ENCODE measurements around the gene CLN6. TPM values are rescaled to one million over a fixed set of nuclear protein-coding genes. Genes with fewer than 3 reads are reported as not detected.

Gene CLN6
- total RNA-seq, 1 donor from 2014 or later = 24.4 TPM

GRCh38 chr15:68209272-68209671, 20.3 kb downstream of the CLN6 start:
- no peak overlapping the region for H2AFZ ChIP-seq (replicated peaks)
- Mint-ChIP-seq H3K27me3 (ENCODE audit: insufficient read depth, low read depth) (no peaks in the 10 kb centered on the region), H3K4me3 (no peak overlapping the region), H3K4me1 (peaks cover 18% of the 10 kb centered on the region), H3K36me3 (peaks cover 2% of the 10 kb centered on the region), H3K9me3 (no peaks in the 10 kb centered on the region), H3K27ac (no peak overlapping the region)
- H3K36me3 ChIP-seq = no peaks in the 10 kb centered on the region
- no peaks in the 10 kb centered on the region for H3K9me3 ChIP-seq (ENCODE audit: low read depth)
- no peak overlapping the region for H3K4me2 ChIP-seq
- H3K4me1 ChIP-seq = peaks cover 25% of the 10 kb centered on the region
- peaks cover 57% of the 10 kb centered on the region for H4K20me1 ChIP-seq (ENCODE audit: low read depth)
- no peak for TF ChIP-seq EZH2phosphoT487 (IDR thresholded peaks at IDR 0.05)
- no peak for TF ChIP-seq CTCF (IDR thresholded peaks at IDR 0.05)
- DNase-seq (ENCODE audit: low spot score) = no peak
- peaks cover 5% of the 10 kb centered on the region for H3K27me3 ChIP-seq
- H3K4me3 ChIP-seq = no peak overlapping the region
- H3K79me2 ChIP-seq (ENCODE audit: low read depth) = peaks cover 4% of the 10 kb centered on the region
- no peak overlapping the region for H3K27ac ChIP-seq
- peaks cover 8% of the 10 kb centered on the region for H3F3A ChIP-seq (ENCODE audit: low read depth)
- no peak overlapping the region for H3K9ac ChIP-seq

GRCh38 chr15:68208636-68209240, 20.8 kb downstream of the CLN6 start:
- Mint-ChIP-seq H3K27me3 (ENCODE audit: insufficient read depth, low read depth) (no peaks in the 10 kb centered on the region), H3K4me3 (no peak overlapping the region), H3K9me3 (no peaks in the 10 kb centered on the region), H3K36me3 (peaks cover 2% of the 10 kb centered on the region), H3K4me1 (peaks cover 18% of the 10 kb centered on the region), H3K27ac (no peak overlapping the region)
- Histone ChIP-seq H3K4me2 (no peak overlapping the region), H3K4me3 (no peak overlapping the region), H3K27me3 (peaks cover 10% of the 10 kb centered on the region), H3K4me1 (peaks cover 25% of the 10 kb centered on the region), H2AFZ (replicated peaks) (no peak overlapping the region), H3K9ac (no peak overlapping the region), H3K36me3 (no peaks in the 10 kb centered on the region), H3K9me3 (ENCODE audit: low read depth) (no peaks in the 10 kb centered on the region), H3K27ac (no peak overlapping the region), H4K20me1 (ENCODE audit: low read depth) (peaks cover 57% of the 10 kb centered on the region), H3K79me2 (ENCODE audit: low read depth) (no peaks in the 10 kb centered on the region), H3F3A (ENCODE audit: low read depth) (peaks cover 8% of the 10 kb centered on the region)
- TF ChIP-seq CTCF (IDR thresholded peaks at IDR 0.05) (no peak), EZH2phosphoT487 (IDR thresholded peaks at IDR 0.05) (no peak), EZH2 (IDR thresholded peaks at IDR 0.05) (no peak)
- DNase-seq (ENCODE audit: low spot score) = no peak

- TF ChIP-seq EZH2 (IDR thresholded peaks at IDR 0.05) (no peak), CTCF (IDR thresholded peaks at IDR 0.05) (no peak), EZH2phosphoT487 (IDR thresholded peaks at IDR 0.05) (no peak)
- peaks cover 16% of the 10 kb centered on the region for H3K27me3 ChIP-seq
Observed at GRCh38 chr15:68208136-68208535, 21.4 kb downstream of the CLN6 start.

More at GRCh38 chr15:68208136-68208535, 21.4 kb downstream of the CLN6 start:
- Mint-ChIP-seq H3K27ac (no peak overlapping the region), H3K9me3 (no peaks in the 10 kb centered on the region), H3K27me3 (ENCODE audit: insufficient read depth, low read depth) (peaks cover 2% of the 10 kb centered on the region), H3K36me3 (peaks cover 2% of the 10 kb centered on the region), H3K4me1 (peaks cover 18% of the 10 kb centered on the region), H3K4me3 (no peak overlapping the region)
- Histone ChIP-seq H2AFZ (replicated peaks) (no peak overlapping the region), H3K79me2 (ENCODE audit: low read depth) (no peaks in the 10 kb centered on the region), H4K20me1 (ENCODE audit: low read depth) (peaks cover 62% of the 10 kb centered on the region), H3K4me1 (peaks cover 25% of the 10 kb centered on the region), H3K36me3 (no peaks in the 10 kb centered on the region), H3K4me2 (no peak overlapping the region), H3K4me3 (no peak overlapping the region), H3K9ac (no peak overlapping the region), H3K27ac (no peak overlapping the region), H3F3A (ENCODE audit: low read depth) (peaks cover 9% of the 10 kb centered on the region), H3K9me3 (ENCODE audit: low read depth) (no peaks in the 10 kb centered on the region)
- DNase-seq (ENCODE audit: low spot score) = no peak
